ENCODE measurements around the gene MYO9B. TPM values are rescaled to one million over a fixed set of nuclear protein-coding genes. Genes with fewer than 3 reads are reported as not detected.

The MYO9B gene
- total and polyA plus RNA-seq, 8 donors: 56.5 to 149 (median 66.0) TPM

DNA sequence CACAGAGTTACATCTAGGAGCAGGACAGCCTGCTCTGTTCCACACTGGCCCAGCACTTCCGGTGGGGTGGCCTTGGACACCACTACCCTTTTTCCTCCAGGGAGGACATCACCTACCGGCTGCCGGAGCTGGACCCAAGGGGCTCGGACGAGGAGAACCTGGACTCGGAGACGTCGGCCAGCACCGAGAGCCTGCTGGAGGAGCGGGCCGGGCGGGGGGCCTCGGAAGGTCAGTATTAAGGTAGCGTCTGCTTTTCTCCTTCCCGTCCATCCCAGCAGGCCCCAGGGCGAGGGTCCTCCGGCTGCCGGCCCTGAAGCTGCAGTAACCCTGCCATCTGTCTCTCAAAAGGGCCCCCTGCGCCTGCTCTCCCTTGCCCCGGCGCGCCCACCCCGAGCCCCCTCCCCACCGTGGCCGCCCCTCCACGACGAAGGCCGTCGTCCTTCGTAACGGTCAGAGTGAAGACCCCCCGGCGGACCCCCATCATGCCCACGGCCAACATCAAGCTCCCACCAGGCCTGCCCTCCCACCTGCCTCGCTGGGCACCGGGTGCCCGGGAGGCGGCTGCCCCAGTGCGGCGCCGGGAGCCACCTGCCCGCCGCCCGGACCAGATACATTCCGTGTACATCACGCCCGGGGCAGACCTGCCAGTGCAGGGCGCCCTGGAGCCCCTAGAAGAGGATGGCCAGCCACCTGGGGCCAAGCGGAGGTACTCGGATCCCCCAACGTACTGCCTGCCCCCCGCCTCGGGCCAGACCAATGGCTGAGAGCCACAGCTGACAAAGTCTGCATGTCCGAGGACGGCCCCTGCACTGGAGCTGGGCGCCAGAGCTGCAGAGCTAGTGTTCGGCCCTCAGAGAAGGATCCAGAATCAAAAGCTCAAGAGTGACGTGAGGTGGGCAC is 136.2 kb downstream of the MYO9B start:
- no peak for TF ChIP-seq CTCF (IDR thresholded peaks at IDR 0.05)
- Histone ChIP-seq H3K36me3 (peaks cover 0 to 66% of the 10 kb centered on the region in 2 donors), H3K4me1 (peaks cover 13 to 17% of the 10 kb centered on the region in 2 donors), H3K9me3 (no peaks in the 10 kb centered on the region), H3K27ac (no peak overlapping the region), H3K27me3 (no peaks in the 10 kb centered on the region), H3K4me3 (no peak overlapping the region)
- intact Hi-C loops (cut with DNase I): no loop called here
- ATAC-seq (no peak), DNase-seq (peak in 1 of 4 donors; percentile 77)

DNA sequence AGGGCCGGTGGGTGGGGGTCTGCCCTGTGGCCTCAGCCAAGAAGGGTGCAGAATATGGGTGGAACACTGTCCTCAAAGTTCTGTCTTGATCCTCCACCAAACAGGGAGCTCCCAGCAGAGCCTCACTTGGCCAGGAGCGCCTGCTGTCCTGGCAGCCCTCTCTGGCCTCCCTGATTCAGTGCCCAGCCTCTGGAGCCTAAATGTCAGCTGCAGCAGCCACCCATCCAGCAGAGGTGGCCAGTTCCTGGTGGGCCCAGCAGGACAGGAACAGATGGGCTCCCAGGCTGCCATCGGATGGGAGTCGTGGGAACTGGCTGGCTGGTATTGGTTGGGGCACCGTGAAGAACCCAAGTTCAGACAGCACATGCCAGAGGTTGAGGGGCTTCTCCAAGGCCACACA is 137.8 kb downstream of the MYO9B start:
- H3K4me1 ChIP-seq: peaks cover 13 to 17% of the 10 kb centered on the region in 2 donors
- H3K36me3 ChIP-seq: peaks cover 0 to 67% of the 10 kb centered on the region in 2 donors
- DNase-seq (no peak), ATAC-seq (no peak)
- no peak for TF ChIP-seq CTCF (IDR thresholded peaks at IDR 0.05)
- H3K27ac ChIP-seq: no peak overlapping the region
- no peaks in the 10 kb centered on the region for H3K27me3 ChIP-seq
- H3K4me3 ChIP-seq: no peak overlapping the region
- no peaks in the 10 kb centered on the region for H3K9me3 ChIP-seq
- intact Hi-C loops (cut with DNase I): no loop called here

GRCh38 chr19:17214508-17215126 is 139.0 kb downstream of the MYO9B start:
- Histone ChIP-seq H3K27me3 (no peaks in the 10 kb centered on the region), H3K36me3 (peaks cover 0 to 67% of the 10 kb centered on the region in 2 donors), H3K4me1 (peaks cover 13 to 17% of the 10 kb centered on the region in 2 donors), H3K9me3 (no peaks in the 10 kb centered on the region), H3K4me3 (peak overlapping the region; percentile 61 to 79), H3K27ac (peak overlapping the region; percentile 86 to 96)
- intact Hi-C loops (cut with DNase I): no loop called here
- ATAC-seq (no peak), DNase-seq (no peak)
- TF ChIP-seq CTCF (IDR thresholded peaks at IDR 0.05): no peak

DNA sequence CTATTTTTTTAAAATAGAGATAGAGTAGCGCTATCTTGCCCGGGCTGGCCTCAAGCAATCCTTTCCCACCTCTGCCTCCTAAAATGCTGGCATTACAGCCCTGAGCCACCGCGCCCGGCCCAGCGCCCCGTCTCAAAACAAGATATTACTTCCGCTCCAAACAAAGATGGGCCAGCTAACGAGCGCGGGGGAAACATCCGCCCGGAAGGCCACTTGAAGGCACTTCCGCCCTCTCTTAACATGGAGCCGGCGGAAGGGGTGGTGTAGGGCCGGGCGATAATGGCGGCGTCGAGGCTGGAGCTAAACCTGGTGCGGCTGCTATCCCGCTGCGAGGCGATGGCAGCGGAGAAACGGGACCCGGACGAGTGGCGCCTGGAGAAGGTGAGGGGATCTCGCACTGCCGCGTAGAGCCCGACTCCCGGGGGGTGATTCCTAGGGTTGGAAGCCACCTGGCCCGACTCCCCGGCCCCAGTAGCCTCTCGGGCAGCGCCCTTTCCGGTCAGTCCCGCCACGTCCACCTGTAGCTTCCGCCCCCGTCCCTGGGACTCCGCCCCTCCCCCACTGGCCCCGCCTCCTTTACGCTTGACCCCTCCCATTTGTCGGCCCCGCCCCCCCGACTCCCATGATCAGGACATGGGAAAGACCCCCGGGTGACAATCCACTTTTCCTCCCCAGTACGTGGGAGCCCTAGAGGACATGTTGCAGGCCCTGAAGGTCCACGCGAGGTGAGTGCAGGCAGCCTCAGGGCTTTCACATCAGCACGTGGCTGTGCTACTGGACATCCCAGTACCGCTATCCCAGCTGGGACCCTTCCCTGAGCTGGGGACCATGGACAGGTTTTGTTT is 139.8 kb downstream of the MYO9B start, which contains the start of gene USE1:
Gene USE1, plus strand, starts transcription at position 231 of the 845 bp plus-strand sequence. Its CDS starts 49 bp downstream, at position 280.
- intact Hi-C loops (cut with DNase I): no loop called here
- peak within 1 kb of the TSS; percentile 61 to 79 for H3K4me3 ChIP-seq
- DNase-seq: peak; percentile 90 to 95 (median 93)
- H3K27me3 ChIP-seq: no peaks in the 10 kb centered on the region
- H3K4me1 ChIP-seq: peaks cover 13 to 22% of the 10 kb centered on the region in 2 donors
- H3K36me3 ChIP-seq: peaks cover 0 to 64% of the 10 kb centered on the region in 2 donors
- no peaks in the 10 kb centered on the region for H3K9me3 ChIP-seq
- peak; percentile 96 for ATAC-seq
- H3K27ac ChIP-seq: peak within 1 kb of the TSS; percentile 86 to 96
- TF ChIP-seq CTCF (IDR thresholded peaks at IDR 0.05): no peak
